ENCODE measurements around the gene LONP1.

LONP1 gene

DNA sequence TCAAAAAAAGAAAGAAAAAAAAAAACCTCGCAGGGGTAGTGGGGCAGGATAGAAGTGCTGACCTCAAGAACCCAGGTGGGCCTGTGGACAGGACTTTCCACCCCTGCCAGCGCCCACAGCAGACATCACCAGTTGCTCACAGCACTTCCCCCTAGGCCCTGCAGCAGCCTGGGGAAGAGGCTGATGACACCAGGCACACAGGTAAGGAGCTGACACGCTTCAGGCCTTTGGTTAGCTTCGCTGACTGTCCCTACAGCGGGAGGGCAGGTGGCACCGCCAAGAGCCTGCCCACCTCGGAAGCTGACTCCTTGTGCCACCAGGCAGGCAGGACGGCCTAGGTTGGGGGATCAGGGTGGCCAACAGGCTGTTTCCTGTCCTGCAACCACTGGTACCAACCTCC lies 8.9 kb downstream of the LONP1 start:
- Histone ChIP-seq H3K27ac (ENCODE audit: extremely low read depth, low read depth, low read length) (no peak overlapping the region), H3K4me3 (ENCODE audit: low read depth, low read length) (no peak overlapping the region), H3K36me3 (ENCODE audit: control insufficient read depth in 2 of 2, insufficient read depth in 1 of 2, low read length in 2 of 2) (peaks cover 41 to 75% of the 10 kb centered on the region in 2 experiments; a peak in 2 of 3 replicates), H3K9me3 (ENCODE audit: control insufficient read depth, insufficient read depth, low read depth, low read length) (no peaks in the 10 kb centered on the region), H3K4me1 (ENCODE audit: control insufficient read depth, insufficient read depth, low read length) (no peaks in the 10 kb centered on the region)
- ChIA-PET POLR2A (interaction anchor here (2.2 to 2.9 kb wide), 2 partner anchors 9 to 21 kb away, joined by 11 to 14 read pairs; partner anchors contain the start of genes CATSPERD, LONP1 and RPL36), CTCF (interaction anchor here (0.6 kb wide), 1 partner anchor 156 kb away, joined by 4 read pairs; no protein-coding TSS in a partner anchor)
- no peak for TF ChIP-seq ZNF629 (tag by site-specific recombination; IDR thresholded peaks at IDR 0.05)
- TF ChIP-seq GLI4 (tag by site-specific recombination; IDR thresholded peaks at IDR 0.05) = no peak
- TF ChIP-seq HOXA7 (CRISPR knock-in tag; IDR thresholded peaks at IDR 0.05; ENCODE audit: borderline replicate concordance) = no peak
- TF ChIP-seq, protein P1, sequence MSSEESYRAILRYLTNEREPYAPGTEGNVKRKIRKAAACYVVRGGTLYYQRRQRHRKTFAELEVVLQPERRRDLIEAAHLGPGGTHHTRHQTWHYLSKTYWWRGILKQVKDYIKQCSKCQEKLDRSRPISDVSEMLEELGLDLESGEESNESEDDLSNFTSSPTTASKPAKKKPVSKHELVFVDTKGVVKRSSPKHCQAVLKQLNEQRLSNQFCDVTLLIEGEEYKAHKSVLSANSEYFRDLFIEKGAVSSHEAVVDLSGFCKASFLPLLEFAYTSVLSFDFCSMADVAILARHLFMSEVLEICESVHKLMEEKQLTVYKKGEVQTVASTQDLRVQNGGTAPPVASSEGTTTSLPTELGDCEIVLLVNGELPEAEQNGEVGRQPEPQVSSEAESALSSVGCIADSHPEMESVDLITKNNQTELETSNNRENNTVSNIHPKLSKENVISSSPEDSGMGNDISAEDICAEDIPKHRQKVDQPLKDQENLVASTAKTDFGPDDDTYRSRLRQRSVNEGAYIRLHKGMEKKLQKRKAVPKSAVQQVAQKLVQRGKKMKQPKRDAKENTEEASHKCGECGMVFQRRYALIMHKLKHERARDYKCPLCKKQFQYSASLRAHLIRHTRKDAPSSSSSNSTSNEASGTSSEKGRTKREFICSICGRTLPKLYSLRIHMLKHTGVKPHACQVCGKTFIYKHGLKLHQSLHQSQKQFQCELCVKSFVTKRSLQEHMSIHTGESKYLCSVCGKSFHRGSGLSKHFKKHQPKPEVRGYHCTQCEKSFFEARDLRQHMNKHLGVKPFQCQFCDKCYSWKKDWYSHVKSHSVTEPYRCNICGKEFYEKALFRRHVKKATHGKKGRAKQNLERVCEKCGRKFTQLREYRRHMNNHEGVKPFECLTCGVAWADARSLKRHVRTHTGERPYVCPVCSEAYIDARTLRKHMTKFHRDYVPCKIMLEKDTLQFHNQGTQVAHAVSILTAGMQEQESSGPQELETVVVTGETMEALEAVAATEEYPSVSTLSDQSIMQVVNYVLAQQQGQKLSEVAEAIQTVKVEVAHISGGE (tag by site-specific recombination; conservative IDR thresholded peaks at IDR 0.05; ENCODE audit: low read depth) = no peak
- TF ChIP-seq ZNF248 (tag by site-specific recombination; IDR thresholded peaks at IDR 0.05) = no peak
- TF ChIP-seq, protein P2, sequence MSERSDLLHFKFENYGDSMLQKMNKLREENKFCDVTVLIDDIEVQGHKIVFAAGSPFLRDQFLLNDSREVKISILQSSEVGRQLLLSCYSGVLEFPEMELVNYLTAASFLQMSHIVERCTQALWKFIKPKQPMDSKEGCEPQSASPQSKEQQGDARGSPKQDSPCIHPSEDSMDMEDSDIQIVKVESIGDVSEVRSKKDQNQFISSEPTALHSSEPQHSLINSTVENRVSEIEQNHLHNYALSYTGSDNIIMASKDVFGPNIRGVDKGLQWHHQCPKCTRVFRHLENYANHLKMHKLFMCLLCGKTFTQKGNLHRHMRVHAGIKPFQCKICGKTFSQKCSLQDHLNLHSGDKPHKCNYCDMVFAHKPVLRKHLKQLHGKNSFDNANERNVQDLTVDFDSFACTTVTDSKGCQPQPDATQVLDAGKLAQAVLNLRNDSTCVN (tag by site-specific recombination; optimal IDR thresholded peaks at IDR 0.05) = no peak
- no peak for TF ChIP-seq ZNF335 (tag by site-specific recombination; conservative IDR thresholded peaks at IDR 0.05)
- TF ChIP-seq, protein P3, sequence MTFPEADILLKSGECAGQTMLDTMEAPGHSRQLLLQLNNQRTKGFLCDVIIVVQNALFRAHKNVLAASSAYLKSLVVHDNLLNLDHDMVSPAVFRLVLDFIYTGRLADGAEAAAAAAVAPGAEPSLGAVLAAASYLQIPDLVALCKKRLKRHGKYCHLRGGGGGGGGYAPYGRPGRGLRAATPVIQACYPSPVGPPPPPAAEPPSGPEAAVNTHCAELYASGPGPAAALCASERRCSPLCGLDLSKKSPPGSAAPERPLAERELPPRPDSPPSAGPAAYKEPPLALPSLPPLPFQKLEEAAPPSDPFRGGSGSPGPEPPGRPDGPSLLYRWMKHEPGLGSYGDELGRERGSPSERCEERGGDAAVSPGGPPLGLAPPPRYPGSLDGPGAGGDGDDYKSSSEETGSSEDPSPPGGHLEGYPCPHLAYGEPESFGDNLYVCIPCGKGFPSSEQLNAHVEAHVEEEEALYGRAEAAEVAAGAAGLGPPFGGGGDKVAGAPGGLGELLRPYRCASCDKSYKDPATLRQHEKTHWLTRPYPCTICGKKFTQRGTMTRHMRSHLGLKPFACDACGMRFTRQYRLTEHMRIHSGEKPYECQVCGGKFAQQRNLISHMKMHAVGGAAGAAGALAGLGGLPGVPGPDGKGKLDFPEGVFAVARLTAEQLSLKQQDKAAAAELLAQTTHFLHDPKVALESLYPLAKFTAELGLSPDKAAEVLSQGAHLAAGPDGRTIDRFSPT (tag by site-specific recombination; IDR thresholded peaks at IDR 0.05) = peak; percentile 67
- no peak for TF ChIP-seq ZNF843 (tag by site-specific recombination; IDR thresholded peaks at IDR 0.05)
- peak; percentile 69; the same call in 1 of the 2 replicates for TF ChIP-seq ZNF23 (tag by site-specific recombination; IDR thresholded peaks at IDR 0.05; ENCODE audit: borderline replicate concordance)
- peak; percentile 51; the same call in 1 of the 2 replicates for TF ChIP-seq ZBTB17 (tag by site-specific recombination; IDR thresholded peaks at IDR 0.05)
- TF ChIP-seq ZFP69B (tag by site-specific recombination; IDR thresholded peaks at IDR 0.05) = no peak

DNA sequence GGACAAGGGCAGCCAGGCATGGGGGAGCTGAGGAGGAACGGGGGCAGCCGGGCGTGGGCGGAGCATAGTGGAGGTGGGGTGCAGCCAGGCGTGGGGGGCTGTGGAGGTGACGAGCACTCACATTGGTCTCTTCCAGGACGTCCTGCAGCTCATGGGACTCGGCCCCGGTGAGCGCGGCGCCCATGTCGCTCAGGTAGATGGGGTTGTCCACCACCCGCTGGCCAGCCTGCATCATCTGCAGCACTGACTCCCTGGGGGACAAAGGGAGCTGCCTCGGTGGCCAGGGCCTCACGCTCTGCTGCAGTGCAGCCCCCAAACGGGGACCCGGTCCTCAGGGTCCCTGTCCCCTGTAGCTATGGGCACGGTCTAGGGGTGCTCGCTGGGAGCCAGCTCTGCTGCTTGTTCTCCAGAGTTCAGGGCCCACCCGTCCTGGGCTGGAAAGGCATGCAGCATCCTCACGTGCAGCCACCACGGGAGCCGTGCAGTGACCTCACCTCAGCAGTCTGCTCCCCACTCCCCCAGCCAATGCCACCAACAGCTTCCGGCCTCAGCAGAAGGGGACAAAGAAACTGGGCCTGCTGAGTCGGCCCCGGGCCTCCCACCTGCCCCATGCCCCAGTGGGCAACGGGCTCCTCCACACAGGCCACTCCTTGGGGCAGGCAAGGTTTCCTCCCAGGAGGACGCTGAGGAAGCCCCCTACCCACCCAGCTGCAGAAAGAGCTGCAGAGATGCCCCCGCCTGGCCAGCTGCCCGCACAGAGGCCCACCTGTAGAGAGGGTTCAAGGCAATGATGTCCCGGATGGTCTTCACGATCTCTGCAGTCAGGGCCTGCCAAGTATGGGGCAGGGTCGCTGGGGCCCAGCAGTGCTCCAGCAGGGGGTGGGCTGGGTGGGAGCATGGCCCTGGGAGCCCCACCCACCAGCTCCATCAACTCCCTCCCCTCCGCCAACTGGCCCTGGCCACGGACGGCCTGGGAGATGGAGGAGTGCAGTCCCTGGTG lies 12.1 kb downstream of the LONP1 start:
- no peak overlapping the region for H3K4me3 ChIP-seq (ENCODE audit: low read depth, low read length)
- H3K36me3 ChIP-seq (ENCODE audit: control insufficient read depth in 2 of 2, insufficient read depth in 1 of 2, low read length in 2 of 2) = peaks cover 36 to 88% of the 10 kb centered on the region in 2 experiments; a peak in 2 of 3 replicates
- ChIA-PET POLR2A (interaction anchor here (0.6 to 3.1 kb wide), 6 partner anchors 10 to 1899 kb away, joined by 3 to 10 read pairs (median 6); partner anchors contain the start of genes CATSPERD, LONP1 and RPL36), CTCF (interaction anchor here (0.6 kb wide), 1 partner anchor 18 kb away, joined by 4 read pairs; the partner anchor contains the start of gene RPL36)
- TF ChIP-seq EGR2 (tag by site-specific recombination; IDR thresholded peaks at IDR 0.05; ENCODE audit: low read depth) (peak; percentile 60), ZFHX2 (tag by site-specific recombination; conservative IDR thresholded peaks at IDR 0.05) (peak; percentile 57; the same call in 1 of the 2 replicates), PRDM1 (tag by site-specific recombination; IDR thresholded peaks at IDR 0.05) (no peak), ZNF146 (tag by site-specific recombination; IDR thresholded peaks at IDR 0.05) (no peak), ZIC2 (tag by site-specific recombination; IDR thresholded peaks at IDR 0.05) (0 out of 2 replicates have a peak, but pooled peaks have one; percentile 9), ZNF24 (tag by site-specific recombination; IDR thresholded peaks at IDR 0.05) (no peak), ZNF391 (tag by site-specific recombination; IDR thresholded peaks at IDR 0.05; ENCODE audit: borderline replicate concordance, low read depth) (no peak), ZNF530 (tag by site-specific recombination; IDR thresholded peaks at IDR 0.05; ENCODE audit: low read depth) (no peak)
- no peaks in the 10 kb centered on the region for H3K9me3 ChIP-seq (ENCODE audit: control insufficient read depth, insufficient read depth, low read depth, low read length)
- no peak overlapping the region for H3K27ac ChIP-seq (ENCODE audit: extremely low read depth, low read depth, low read length)
- H3K4me1 ChIP-seq (ENCODE audit: control insufficient read depth, insufficient read depth, low read length) = no peaks in the 10 kb centered on the region
